Prostate gland (tissue), 2 donors: ENCODE data around the gene MAD1L1.

Experiments used
- POLR2A ChIP-seq: fragments of 450-650 bp; IDR thresholded peaks from one replicate; pipeline ENCODE4 v1.6.1; 2016; ENCODE audit warnings: antibody characterized with exemption, mild to moderate bottlenecking
- POLR2AphosphoS5 ChIP-seq: sonication (generic); formaldehyde crosslinking; IDR thresholded peaks from one replicate; pipeline ENCODE4 v1.6.1; 2017; ENCODE audit warnings: antibody characterized with exemption
- TF ChIP-seq, protein P1 (sequence below), 4 experiments: fragments of 200-600 bp in 2 of 4; fragments of 450-650 bp in 2 of 4; sonication (generic) in 2 of 4; IDR thresholded peaks; 1 replicate in 3 of 4; 2 replicates in 1 of 4; pipeline ENCODE4 v1.5.1; 2016 to 2019; ENCODE audit warnings: antibody characterized with exemption in 4 of 4, mild to moderate bottlenecking in 2 of 4, moderate library complexity in 2 of 4

DNA sequence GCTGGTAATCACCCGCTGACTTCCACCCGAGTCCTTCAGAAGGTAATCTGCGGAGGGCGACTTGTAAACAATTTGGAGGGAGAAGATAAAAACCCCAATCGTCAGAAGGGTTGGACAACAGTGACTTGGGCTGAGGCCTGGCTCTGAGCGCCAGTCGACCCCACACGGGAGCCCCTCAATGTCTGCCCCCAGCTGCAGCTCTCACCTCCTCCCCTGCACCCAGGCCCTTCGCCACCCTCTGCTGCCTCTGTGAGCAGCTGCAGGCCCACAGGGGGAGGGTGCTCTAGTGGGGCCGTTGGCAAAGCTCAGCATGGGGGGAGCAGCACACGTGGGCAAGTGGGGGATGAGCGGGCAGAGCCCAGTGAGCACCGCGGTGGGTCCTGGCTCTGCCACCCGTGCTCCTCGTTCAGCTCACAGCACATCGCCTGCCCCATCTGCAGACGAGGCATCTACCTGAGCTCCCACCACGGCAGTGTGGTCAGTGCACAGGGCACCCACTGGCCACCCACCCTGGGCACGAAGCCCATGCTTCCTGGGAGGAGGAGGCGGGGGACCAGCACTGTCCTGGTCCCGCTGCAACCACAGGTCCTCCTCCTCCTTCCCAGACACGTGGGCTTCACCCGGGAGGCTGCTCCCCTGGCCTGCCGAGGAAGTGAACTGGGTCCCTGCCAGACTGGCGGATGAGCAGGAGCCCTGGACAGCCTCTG, 282.1 kb downstream of the MAD1L1 start:
- TF ChIP-seq, protein P1, sequence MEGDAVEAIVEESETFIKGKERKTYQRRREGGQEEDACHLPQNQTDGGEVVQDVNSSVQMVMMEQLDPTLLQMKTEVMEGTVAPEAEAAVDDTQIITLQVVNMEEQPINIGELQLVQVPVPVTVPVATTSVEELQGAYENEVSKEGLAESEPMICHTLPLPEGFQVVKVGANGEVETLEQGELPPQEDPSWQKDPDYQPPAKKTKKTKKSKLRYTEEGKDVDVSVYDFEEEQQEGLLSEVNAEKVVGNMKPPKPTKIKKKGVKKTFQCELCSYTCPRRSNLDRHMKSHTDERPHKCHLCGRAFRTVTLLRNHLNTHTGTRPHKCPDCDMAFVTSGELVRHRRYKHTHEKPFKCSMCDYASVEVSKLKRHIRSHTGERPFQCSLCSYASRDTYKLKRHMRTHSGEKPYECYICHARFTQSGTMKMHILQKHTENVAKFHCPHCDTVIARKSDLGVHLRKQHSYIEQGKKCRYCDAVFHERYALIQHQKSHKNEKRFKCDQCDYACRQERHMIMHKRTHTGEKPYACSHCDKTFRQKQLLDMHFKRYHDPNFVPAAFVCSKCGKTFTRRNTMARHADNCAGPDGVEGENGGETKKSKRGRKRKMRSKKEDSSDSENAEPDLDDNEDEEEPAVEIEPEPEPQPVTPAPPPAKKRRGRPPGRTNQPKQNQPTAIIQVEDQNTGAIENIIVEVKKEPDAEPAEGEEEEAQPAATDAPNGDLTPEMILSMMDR (IDR thresholded peaks at IDR 0.05) = no peak
- no peak for TF ChIP-seq POLR2A
- TF ChIP-seq POLR2AphosphoS5 = no peak
